Activated naive CD8-positive, alpha-beta T cell treated with anti-CD3 and anti-CD28 coated beads, Interleukin-2, amount 50 U/mL, for 24 hours (primary cell): ENCODE measurements around the gene GRM5.

Source experiments
- ATAC-seq: fragments of 150-1000 bp; cut with Tn5 transposase; one replicate; pipeline ENCODE4 v1.10.0; 2021
- DNase-seq: peaks from one replicate; pipeline ENCODE4 v3.0.0; 2021
- H3K27ac Mint-ChIP-seq: one replicate; pipeline ENCODE4 v1.8.0; 2021; ENCODE audit warnings: mild to moderate bottlenecking, mixed read lengths
- H3K27me3 Mint-ChIP-seq: one replicate; pipeline ENCODE4 v1.8.0; 2021; ENCODE audit warnings: mixed read lengths
- H3K36me3 Mint-ChIP-seq: one replicate; pipeline ENCODE4 v1.8.0; 2021; ENCODE audit warnings: low read depth, mixed read lengths
- H3K4me1 Mint-ChIP-seq: one replicate; pipeline ENCODE4 v1.8.0; 2021; ENCODE audit warnings: mixed read lengths
- H3K4me3 Mint-ChIP-seq: one replicate; pipeline ENCODE4 v1.8.0; 2021; ENCODE audit warnings: mild to moderate bottlenecking, moderate library complexity, mixed read lengths
- H3K9me3 Mint-ChIP-seq: one replicate; pipeline ENCODE4 v1.8.0; 2021; ENCODE audit warnings: mixed read lengths

Gene GRM5

DNA sequence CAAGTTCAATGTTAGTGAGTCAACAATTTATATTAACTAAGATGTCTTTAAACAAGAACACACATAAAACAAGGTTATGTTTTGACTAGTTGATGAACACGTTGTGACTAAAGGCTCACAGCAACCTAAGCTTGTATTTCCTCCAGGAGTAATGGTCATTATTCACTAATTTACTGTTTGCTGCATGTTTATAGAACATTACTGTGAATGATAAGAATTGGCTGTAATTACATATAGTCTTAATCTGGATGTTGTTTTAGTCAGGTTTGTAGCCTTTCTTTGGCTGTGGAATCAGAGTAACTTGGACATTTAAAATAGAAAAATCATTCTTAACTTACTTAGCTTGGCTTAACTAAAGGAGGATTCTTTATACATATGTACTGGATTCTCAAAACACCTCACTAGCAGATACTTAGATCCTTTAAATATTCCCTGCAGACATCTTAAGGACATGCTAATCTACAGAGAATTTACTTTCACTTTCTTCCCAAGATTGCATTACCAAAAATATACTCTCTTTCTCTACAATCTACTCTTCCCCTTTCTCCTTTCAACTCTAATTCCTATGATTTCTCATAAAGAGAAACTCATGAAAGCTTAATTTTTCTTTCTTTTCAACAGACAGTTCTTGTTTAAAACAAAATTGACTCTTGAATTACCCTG lies 408.6 kb downstream of the GRM5 start:
- Mint-ChIP-seq H3K27me3 (no peaks in the 10 kb centered on the region), H3K9me3 (no peaks in the 10 kb centered on the region), H3K4me1 (peaks cover 7% of the 10 kb centered on the region), H3K4me3 (no peak overlapping the region), H3K27ac (no peak overlapping the region), H3K36me3 (no peaks in the 10 kb centered on the region)
- DNase-seq (no peak), ATAC-seq (no peak)

GRCh38 chr11:88656283-88656682 lies 409.5 kb downstream of the GRM5 start:
- Mint-ChIP-seq H3K4me1 (peaks cover 7% of the 10 kb centered on the region), H3K4me3 (no peak overlapping the region), H3K27me3 (no peaks in the 10 kb centered on the region), H3K27ac (no peak overlapping the region), H3K36me3 (no peaks in the 10 kb centered on the region), H3K9me3 (no peaks in the 10 kb centered on the region)
- no peak for ATAC-seq
- DNase-seq = no peak

GRCh38 chr11:88655656-88656055 lies 410.1 kb downstream of the GRM5 start:
- Mint-ChIP-seq H3K4me3 (no peak overlapping the region), H3K4me1 (peaks cover 7% of the 10 kb centered on the region), H3K27ac (no peak overlapping the region), H3K9me3 (no peaks in the 10 kb centered on the region), H3K27me3 (no peaks in the 10 kb centered on the region), H3K36me3 (no peaks in the 10 kb centered on the region)
- ATAC-seq = no peak
- no peak for DNase-seq

DNA sequence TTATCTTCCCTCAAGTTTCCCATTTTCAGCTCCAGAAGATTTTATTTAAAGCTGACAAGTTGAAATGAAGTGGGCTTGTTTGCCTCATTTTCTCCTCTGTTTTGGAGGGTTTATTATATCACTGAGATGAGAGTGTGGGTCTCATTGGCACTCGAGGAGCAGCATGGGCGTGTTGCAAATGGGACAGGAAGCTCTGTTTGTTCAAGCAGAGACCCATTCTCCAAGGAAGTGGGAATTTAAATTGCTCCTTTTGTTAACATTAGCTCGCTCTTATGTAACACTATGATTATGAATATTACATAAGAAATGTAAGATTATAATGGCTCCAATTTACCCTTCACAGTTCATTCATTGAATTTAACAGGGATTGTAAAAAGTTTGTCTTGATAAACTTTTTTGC lies 410.6 kb downstream of the GRM5 start:
- peaks cover 7% of the 10 kb centered on the region for H3K4me1 Mint-ChIP-seq
- no peak for ATAC-seq
- H3K36me3 Mint-ChIP-seq = no peaks in the 10 kb centered on the region
- no peak overlapping the region for H3K27ac Mint-ChIP-seq
- DNase-seq = no peak
- H3K9me3 Mint-ChIP-seq = no peaks in the 10 kb centered on the region
- no peaks in the 10 kb centered on the region for H3K27me3 Mint-ChIP-seq
- no peak overlapping the region for H3K4me3 Mint-ChIP-seq

DNA sequence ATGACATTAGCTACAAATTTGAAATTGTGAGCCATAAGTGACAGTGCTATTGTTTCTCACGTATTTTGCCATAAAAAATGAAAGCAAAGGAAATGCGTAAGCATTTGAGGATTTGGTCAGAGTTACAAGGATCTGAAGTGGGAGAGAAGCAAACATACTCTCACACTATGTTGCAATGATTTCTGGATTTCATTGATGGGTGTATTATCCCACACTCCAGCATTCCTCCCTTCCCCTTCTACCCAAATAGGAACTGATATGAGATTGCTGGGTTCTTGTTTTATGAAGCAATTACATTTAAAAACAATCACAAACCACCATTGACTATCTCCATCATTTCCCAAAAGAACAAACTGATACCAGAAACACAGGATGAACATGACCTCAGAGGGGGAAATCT lies 414.2 kb downstream of the GRM5 start:
- no peak for ATAC-seq
- Mint-ChIP-seq H3K27me3 (no peaks in the 10 kb centered on the region), H3K4me1 (no peaks in the 10 kb centered on the region), H3K36me3 (no peaks in the 10 kb centered on the region), H3K27ac (no peak overlapping the region), H3K4me3 (no peak overlapping the region), H3K9me3 (no peaks in the 10 kb centered on the region)
- DNase-seq = no peak

DNA sequence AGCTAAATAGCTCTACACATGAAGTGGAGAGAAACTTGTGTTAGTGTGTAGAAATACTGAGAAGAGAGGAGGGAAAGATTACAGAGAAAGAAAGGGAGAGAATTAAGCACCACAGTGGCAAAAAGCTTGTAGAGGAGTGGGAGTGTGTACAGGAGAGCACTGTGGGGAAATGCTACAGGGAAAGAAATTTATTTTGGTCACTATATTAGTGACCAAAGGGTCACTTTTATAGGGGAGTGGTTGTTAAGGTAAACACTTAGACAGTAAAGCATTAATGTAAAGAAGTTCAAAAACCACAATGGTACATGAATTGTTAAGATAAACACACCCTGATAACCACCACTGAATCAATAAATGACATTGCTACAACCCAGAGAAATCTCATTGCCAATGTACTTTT lies 421.1 kb downstream of the GRM5 start:
- no peaks in the 10 kb centered on the region for H3K27me3 Mint-ChIP-seq
- no peak overlapping the region for H3K4me3 Mint-ChIP-seq
- H3K9me3 Mint-ChIP-seq = no peaks in the 10 kb centered on the region
- ATAC-seq (no peak), DNase-seq (no peak)
- no peaks in the 10 kb centered on the region for H3K4me1 Mint-ChIP-seq
- H3K27ac Mint-ChIP-seq = no peak overlapping the region
- no peaks in the 10 kb centered on the region for H3K36me3 Mint-ChIP-seq

DNA sequence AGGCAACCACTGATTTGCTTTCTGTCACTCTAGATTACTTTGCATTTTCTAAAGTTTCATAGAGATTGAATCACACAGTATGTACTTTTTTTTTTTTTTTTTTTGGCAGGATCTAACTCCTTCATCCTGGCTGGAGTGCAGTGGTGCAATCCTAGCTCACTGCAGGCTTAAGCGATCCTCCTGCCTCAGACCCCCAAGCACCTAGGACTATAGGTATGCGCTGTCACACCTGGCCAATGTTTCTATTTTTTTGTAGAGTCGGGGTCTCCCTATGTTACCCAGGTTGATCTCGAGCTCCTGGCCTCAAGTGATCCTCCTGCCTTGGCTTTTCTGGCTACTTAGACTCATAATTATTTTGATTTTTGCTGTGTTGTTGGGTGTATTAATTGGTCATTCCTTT lies 433.6 kb downstream of the GRM5 start:
- H3K4me1 Mint-ChIP-seq = no peaks in the 10 kb centered on the region
- H3K4me3 Mint-ChIP-seq = no peak overlapping the region
- H3K9me3 Mint-ChIP-seq = no peaks in the 10 kb centered on the region
- no peak overlapping the region for H3K27ac Mint-ChIP-seq
- ATAC-seq = no peak
- DNase-seq = no peak
- H3K27me3 Mint-ChIP-seq = no peaks in the 10 kb centered on the region
- no peaks in the 10 kb centered on the region for H3K36me3 Mint-ChIP-seq

- Mint-ChIP-seq H3K36me3 (no peaks in the 10 kb centered on the region), H3K27ac (no peak overlapping the region), H3K9me3 (no peaks in the 10 kb centered on the region), H3K27me3 (no peaks in the 10 kb centered on the region), H3K4me3 (no peak overlapping the region), H3K4me1 (no peaks in the 10 kb centered on the region)
- no peak for ATAC-seq
- DNase-seq = no peak
Observed at GRCh38 chr11:88631497-88631896, 434.3 kb downstream of the GRM5 start.

DNA sequence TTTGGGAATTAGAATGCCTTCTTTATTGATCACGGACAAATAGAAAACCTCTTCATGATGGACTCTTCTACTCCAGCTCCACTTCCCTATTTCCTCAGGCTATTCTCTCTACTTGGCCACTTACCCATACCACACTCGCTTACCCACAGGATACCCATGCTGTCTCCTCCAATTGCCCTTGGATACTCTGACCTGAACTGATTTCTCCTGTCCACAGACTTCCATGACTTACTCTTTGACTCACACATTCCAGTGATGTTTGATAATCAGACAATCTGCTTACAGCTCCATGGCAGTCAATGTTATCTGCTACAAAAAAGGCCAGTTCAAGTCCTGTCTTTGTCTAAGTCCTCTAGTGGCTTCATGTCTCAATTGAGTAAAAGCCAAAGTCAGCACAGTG lies 436.3 kb downstream of the GRM5 start:
- H3K27ac Mint-ChIP-seq = no peak overlapping the region
- ATAC-seq (no peak), DNase-seq (no peak)
- no peaks in the 10 kb centered on the region for H3K9me3 Mint-ChIP-seq
- no peak overlapping the region for H3K4me3 Mint-ChIP-seq
- H3K36me3 Mint-ChIP-seq = no peaks in the 10 kb centered on the region
- no peaks in the 10 kb centered on the region for H3K4me1 Mint-ChIP-seq
- H3K27me3 Mint-ChIP-seq = no peaks in the 10 kb centered on the region

- no peaks in the 10 kb centered on the region for H3K4me1 Mint-ChIP-seq
- no peak overlapping the region for H3K27ac Mint-ChIP-seq
- no peak for DNase-seq
- H3K36me3 Mint-ChIP-seq = no peaks in the 10 kb centered on the region
- no peaks in the 10 kb centered on the region for H3K9me3 Mint-ChIP-seq
- no peak for ATAC-seq
- no peaks in the 10 kb centered on the region for H3K27me3 Mint-ChIP-seq
- no peak overlapping the region for H3K4me3 Mint-ChIP-seq
Observed at GRCh38 chr11:88626216-88626615, 439.6 kb downstream of the GRM5 start.

- no peak overlapping the region for H3K4me3 Mint-ChIP-seq
- no peaks in the 10 kb centered on the region for H3K36me3 Mint-ChIP-seq
- no peaks in the 10 kb centered on the region for H3K4me1 Mint-ChIP-seq
- ATAC-seq (no peak), DNase-seq (no peak)
- no peaks in the 10 kb centered on the region for H3K27me3 Mint-ChIP-seq
- H3K9me3 Mint-ChIP-seq = no peaks in the 10 kb centered on the region
- no peak overlapping the region for H3K27ac Mint-ChIP-seq
Observed at GRCh38 chr11:88623531-88623930, 442.3 kb downstream of the GRM5 start.

DNA sequence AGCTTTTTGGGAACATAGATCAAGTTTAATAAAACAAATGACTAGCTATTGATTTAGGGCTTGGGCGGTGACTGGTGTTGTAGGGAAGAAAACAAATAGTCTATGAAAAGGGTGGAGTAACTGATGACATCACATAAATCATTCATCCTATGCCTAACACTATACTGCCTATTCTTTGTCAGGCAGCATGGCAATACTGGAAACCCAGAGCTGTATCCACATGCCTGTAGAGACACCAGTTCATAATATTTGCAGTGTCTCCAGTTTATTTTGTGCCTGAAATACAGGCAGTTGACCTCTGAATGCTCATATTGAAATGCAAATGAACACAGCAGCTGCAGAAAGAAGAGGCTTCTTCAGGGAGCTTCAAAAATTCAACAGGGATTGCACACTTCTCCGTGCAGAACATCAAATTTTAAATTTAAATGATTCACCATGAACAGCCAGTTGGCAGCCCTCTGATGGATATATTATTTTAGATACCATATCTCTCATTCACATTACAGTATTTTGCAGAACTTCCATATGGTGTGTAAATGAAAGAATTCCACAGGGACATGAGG lies 445.1 kb downstream of the GRM5 start:
- DNase-seq = no peak
- H3K27ac Mint-ChIP-seq = no peak overlapping the region
- no peaks in the 10 kb centered on the region for H3K9me3 Mint-ChIP-seq
- H3K36me3 Mint-ChIP-seq = no peaks in the 10 kb centered on the region
- H3K4me3 Mint-ChIP-seq = no peak overlapping the region
- ATAC-seq = no peak
- H3K27me3 Mint-ChIP-seq = peaks cover 2% of the 10 kb centered on the region
- H3K4me1 Mint-ChIP-seq = no peaks in the 10 kb centered on the region

DNA sequence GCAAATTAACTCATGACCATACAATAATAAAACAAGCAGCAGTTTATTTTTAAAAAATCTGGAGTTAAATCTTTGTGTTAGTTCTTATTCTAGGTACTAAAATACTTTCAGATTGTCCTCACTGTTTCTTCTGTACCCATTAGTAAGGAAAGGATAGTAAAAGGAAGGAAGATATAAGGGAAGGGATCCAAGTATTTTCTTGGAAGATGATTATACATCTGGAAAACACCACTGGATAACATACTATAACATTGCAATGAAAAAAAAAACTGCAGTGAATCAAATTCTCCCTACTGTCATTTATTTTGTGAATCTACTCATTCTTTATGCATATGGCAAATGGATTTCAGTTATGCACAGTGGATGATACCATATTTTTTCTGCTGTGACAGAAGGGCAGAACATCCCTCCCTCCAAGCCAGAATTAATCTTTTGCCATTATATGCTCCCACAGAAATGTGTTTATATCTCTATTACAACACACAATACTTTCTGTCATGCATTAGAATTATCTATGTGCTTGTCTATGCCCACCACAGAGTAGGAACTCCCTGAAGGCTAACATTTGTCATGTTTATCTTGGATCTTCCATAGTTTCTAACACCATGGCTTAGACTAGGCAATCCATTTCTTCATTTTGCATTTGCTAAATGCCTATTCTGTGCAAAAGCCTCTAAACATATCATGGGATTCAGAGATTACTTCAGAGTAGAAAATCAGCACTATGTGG lies 446.0 kb downstream of the GRM5 start:
- Mint-ChIP-seq H3K27ac (no peak overlapping the region), H3K4me3 (no peak overlapping the region), H3K9me3 (no peaks in the 10 kb centered on the region), H3K36me3 (no peaks in the 10 kb centered on the region), H3K27me3 (peaks cover 2% of the 10 kb centered on the region), H3K4me1 (no peaks in the 10 kb centered on the region)
- ATAC-seq (no peak), DNase-seq (no peak)

GRCh38 chr11:88619071-88619425 lies 446.7 kb downstream of the GRM5 start:
- no peaks in the 10 kb centered on the region for H3K36me3 Mint-ChIP-seq
- peaks cover 2% of the 10 kb centered on the region for H3K27me3 Mint-ChIP-seq
- no peaks in the 10 kb centered on the region for H3K9me3 Mint-ChIP-seq

DNA sequence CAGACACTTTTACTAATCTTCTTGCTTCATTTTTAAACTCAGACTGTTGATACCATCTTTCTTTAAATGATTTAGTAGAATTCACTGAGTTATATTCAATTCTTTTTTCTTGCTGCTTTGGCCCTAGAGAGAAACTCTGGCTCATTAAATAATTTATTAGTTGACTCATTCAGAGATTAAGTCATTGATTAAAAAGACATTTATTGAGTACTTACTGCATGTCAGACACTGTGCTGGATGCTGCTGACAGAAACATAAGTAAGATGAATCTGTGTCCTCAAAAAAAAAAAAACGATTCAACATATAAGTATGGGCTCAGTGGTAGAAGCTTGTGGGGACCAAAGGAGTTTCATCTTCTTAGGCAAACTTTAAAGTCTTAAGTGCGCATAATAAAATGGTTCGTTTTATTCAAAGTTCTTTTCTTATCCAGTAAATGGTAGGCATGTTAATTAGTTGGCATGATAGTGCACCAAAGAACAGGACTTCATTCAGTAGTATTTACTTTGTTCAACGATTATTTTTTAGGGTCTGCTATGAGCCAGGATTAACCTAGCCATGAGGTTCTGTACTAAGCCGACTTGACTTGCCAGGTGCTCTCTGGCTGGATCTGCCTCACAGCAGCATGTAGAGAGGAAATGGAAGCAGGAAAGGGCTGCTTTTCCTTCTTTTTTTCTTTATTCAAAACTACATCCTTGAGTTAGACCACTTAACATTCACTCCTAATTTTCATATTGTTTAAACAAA lies 447.3 kb downstream of the GRM5 start:
- ATAC-seq (no peak), DNase-seq (no peak)
- no peaks in the 10 kb centered on the region for H3K4me1 Mint-ChIP-seq
- H3K36me3 Mint-ChIP-seq = no peaks in the 10 kb centered on the region
- H3K4me3 Mint-ChIP-seq = no peak overlapping the region
- peaks cover 2% of the 10 kb centered on the region for H3K27me3 Mint-ChIP-seq
- H3K27ac Mint-ChIP-seq = no peak overlapping the region
- H3K9me3 Mint-ChIP-seq = no peaks in the 10 kb centered on the region

More at GRCh38 chr11:88619071-88619425, 446.7 kb downstream of the GRM5 start:
- no peak for DNase-seq
- ATAC-seq = no peak
- Mint-ChIP-seq H3K27ac (no peak overlapping the region), H3K4me3 (no peak overlapping the region), H3K4me1 (no peaks in the 10 kb centered on the region)
